RPMI7951 (cell line): Measurements from ENCODE around the gene NMNAT1. TPM values are rescaled to one million over a fixed set of nuclear protein-coding genes. Genes with fewer than 3 reads are reported as not detected.
"Not testable (repeated sequence)": the region's sequence is repeated elsewhere in the genome, so short reads cannot be mapped to it uniquely, and the experiment has no call there.

Source experiments
- DNase-seq: peaks from one replicate; pipeline ENCODE4 v3.0.0-alpha.2; 2012; ENCODE audit warnings: low read depth
- total RNA-seq: library from RNA; depleted of rRNA; stranded (reverse); fragments of >200 nt; shearing (Covaris generic); gene quantifications from 2 replicates; pipeline ENCODE4 v1.2.3, GENCODE V29; 2014

The NMNAT1 gene
- total RNA-seq, 1 experiment from 2014 or later, result 7.6 TPM

GRCh38 chr1:9920606-9921005, 22.7 kb upstream of the NMNAT1 start:
- DNase-seq, result no peak

- DNase-seq, result no peak
These were observed 20.9 kb upstream of the NMNAT1 start for GRCh38 chr1:9922342-9922741.

- no peak for DNase-seq
These were observed 16.0 kb upstream of the NMNAT1 start for GRCh38 chr1:9927259-9927658.

- peak; percentile 54 for DNase-seq
These were observed 13.6 kb upstream of the NMNAT1 start for GRCh38 chr1:9929431-9930385.

GRCh38 chr1:9942399-9942938, 806 bp upstream of the NMNAT1 start:
- peak; percentile 67 for DNase-seq

GRCh38 chr1:9946315-9946714, 3.0 kb downstream of the NMNAT1 start:
- no peak for DNase-seq

- DNase-seq, result no peak
These were observed 14.5 kb downstream of the NMNAT1 start for GRCh38 chr1:9957726-9958125.

GRCh38 chr1:9960011-9960410, 16.7 kb downstream of the NMNAT1 start:
- no peak for DNase-seq

- DNase-seq, result no peak
These were observed 17.7 kb downstream of the NMNAT1 start for GRCh38 chr1:9960706-9961562.

- no peak for DNase-seq
These were observed 41.0 kb downstream of the NMNAT1 start for GRCh38 chr1:9984253-9984652.

GRCh38 chr1:9985001-9985400, 41.7 kb downstream of the NMNAT1 start:
- DNase-seq, result no peak

GRCh38 chr1:9989773-9990172, 46.5 kb downstream of the NMNAT1 start:
- no peak for DNase-seq

GRCh38 chr1:9990944-9991343, 47.7 kb downstream of the NMNAT1 start:
- no peak for DNase-seq

- no peak for DNase-seq
These were observed 49.6 kb downstream of the NMNAT1 start for GRCh38 chr1:9992910-9993309.

GRCh38 chr1:9993561-9994075, 50.3 kb downstream of the NMNAT1 start:
- DNase-seq, result no peak

- DNase-seq, result no peak
These were observed 53.6 kb downstream of the NMNAT1 start, which contains the start of gene RBP7 for GRCh38 chr1:9996624-9997582. Gene RBP7, plus strand, starts transcription at chr1:9997228. Its CDS starts 31 bp downstream, at chr1:9997259.

- peak; percentile 26 for DNase-seq
These were observed 57.9 kb downstream of the NMNAT1 start for GRCh38 chr1:10001016-10001665.

- not testable (repeated sequence) for DNase-seq
These were observed 62.0 kb downstream of the NMNAT1 start for GRCh38 chr1:10005248-10005647.

- DNase-seq, result no peak
These were observed 63.9 kb downstream of the NMNAT1 start for GRCh38 chr1:10007169-10007568.

- DNase-seq, result no peak
These were observed 70.7 kb downstream of the NMNAT1 start for GRCh38 chr1:10014016-10014415.
